Neural progenitor cell (in vitro differentiated cells): ENCODE data around the gene PRKD3. TPM values are rescaled to one million over a fixed set of nuclear protein-coding genes. Genes with fewer than 3 reads are reported as not detected.

Source experiments
- DNase-seq: peaks from one replicate; pipeline ENCODE4 v3.0.0-alpha.2; 2016; ENCODE audit warnings: low spot score
- H2AFZ ChIP-seq: fragments of 200-600 bp; sonication (generic); replicated peaks from 2 replicates; pipeline ENCODE4 v1.6.1; 2016; ENCODE audit warnings: antibody characterized with exemption
- H3F3A ChIP-seq: fragments of 200-600 bp; sonication (generic); 2 replicates; pipeline ENCODE4 v1.6.1; 2016; ENCODE audit warnings: antibody characterized with exemption, low read depth
- H3K27ac ChIP-seq: fragments of 200-600 bp; sonication (generic); 2 replicates; pipeline ENCODE4 v1.5.1; 2016; ENCODE audit warnings: mild to moderate bottlenecking
- H3K27me3 ChIP-seq: fragments of 200-600 bp; sonication (generic); 2 replicates; pipeline ENCODE4 v1.6.1; 2016; ENCODE audit warnings: mild to moderate bottlenecking, moderate library complexity
- H3K36me3 ChIP-seq: fragments of 200-600 bp; sonication (generic); 2 replicates; pipeline ENCODE4 v1.5.1; 2016
- H3K4me1 ChIP-seq: fragments of 200-600 bp; sonication (generic); 2 replicates; pipeline ENCODE4 v1.6.1; 2016; ENCODE audit warnings: mixed run types
- H3K4me2 ChIP-seq: fragments of 200-600 bp; sonication (generic); 2 replicates; pipeline ENCODE4 v1.6.1; 2016
- H3K4me3 ChIP-seq: fragments of 200-600 bp; sonication (generic); 2 replicates; pipeline ENCODE4 v1.5.1; 2016
- H3K79me2 ChIP-seq: fragments of 200-600 bp; sonication (generic); 2 replicates; pipeline ENCODE4 v1.6.1; 2016; ENCODE audit warnings: low read depth
- H3K9ac ChIP-seq: fragments of 200-600 bp; sonication (generic); 2 replicates; pipeline ENCODE4 v1.6.1; 2016
- H3K9me3 ChIP-seq: fragments of 200-600 bp; sonication (generic); 2 replicates; pipeline ENCODE4 v1.5.1; 2016; ENCODE audit warnings: low read depth
- H4K20me1 ChIP-seq: fragments of 200-600 bp; sonication (generic); 2 replicates; pipeline ENCODE4 v1.6.1; 2016; ENCODE audit warnings: low read depth
- H3K27ac Mint-ChIP-seq: 3 replicates; pipeline ENCODE4 v1.8.0; 2021; ENCODE audit warnings: mixed read lengths
- H3K27me3 Mint-ChIP-seq: 2 replicates; pipeline ENCODE4 v1.8.0; 2022; ENCODE audit warnings: low read depth, mild to moderate bottlenecking, inconsistent platforms, moderate library complexity, mixed read lengths; ENCODE audit not compliant: insufficient read depth
- H3K36me3 Mint-ChIP-seq: 3 replicates; pipeline ENCODE4 v1.8.0; 2021; ENCODE audit warnings: mixed read lengths
- H3K4me1 Mint-ChIP-seq: 3 replicates; pipeline ENCODE4 v1.8.0; 2021; ENCODE audit warnings: mixed read lengths
- H3K4me3 Mint-ChIP-seq: 3 replicates; pipeline ENCODE4 v1.8.0; 2021; ENCODE audit warnings: mild to moderate bottlenecking, moderate library complexity, mixed read lengths
- H3K9me3 Mint-ChIP-seq: 3 replicates; pipeline ENCODE4 v1.8.0; 2020; ENCODE audit warnings: mixed read lengths
- CTCF ChIP-seq: fragments of 200-600 bp; sonication (generic); IDR thresholded peaks from 2 replicates; pipeline ENCODE4 v1.5.1; 2017; ENCODE audit warnings: antibody characterized with exemption, mild to moderate bottlenecking
- EZH2 ChIP-seq: fragments of 200-600 bp; sonication (generic); IDR thresholded peaks from 2 replicates; pipeline ENCODE4 v1.6.1; 2017; ENCODE audit warnings: antibody characterized with exemption, mild to moderate bottlenecking, moderate library complexity
- EZH2phosphoT487 ChIP-seq: fragments of 200-600 bp; sonication (generic); IDR thresholded peaks from 2 replicates; pipeline ENCODE4 v1.6.1; 2017; ENCODE audit warnings: antibody characterized with exemption
- total RNA-seq: library from RNA; depleted of rRNA; stranded (reverse); fragments of >200 nt; gene quantifications from 2 replicates; pipeline ENCODE4 v1.2.3, GENCODE V29; 2015; ENCODE audit warnings: low replicate concordance

Gene PRKD3
- total RNA-seq, 1 donor from 2014 or later = 95.9 TPM

DNA sequence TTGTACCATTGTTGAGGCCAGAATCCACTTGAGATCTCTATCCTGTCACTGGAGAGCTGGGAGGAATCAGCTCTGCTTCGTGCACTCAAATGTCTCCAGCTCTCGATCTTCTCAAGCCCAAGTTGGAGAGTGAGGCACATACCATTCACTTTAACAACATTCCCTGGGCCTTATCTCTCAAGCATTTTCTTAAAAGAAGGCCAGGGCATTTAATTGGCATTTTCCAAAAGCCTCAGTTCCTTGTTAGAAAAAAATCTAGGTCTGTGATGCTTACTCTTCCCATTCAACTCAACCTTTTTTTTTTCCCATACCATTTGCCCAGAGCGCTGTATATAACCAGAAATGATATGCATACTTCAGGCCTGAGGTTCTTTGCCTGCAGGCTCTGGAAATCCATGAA is 29.9 kb upstream of the PRKD3 start:
- H3K27me3 Mint-ChIP-seq = peaks cover 2% of the 10 kb centered on the region
- peaks cover 13% of the 10 kb centered on the region for H3F3A ChIP-seq
- H3K4me2 ChIP-seq = no peak overlapping the region
- H2AFZ ChIP-seq = no peak overlapping the region
- H3K27ac Mint-ChIP-seq = no peak overlapping the region
- peaks cover 20% of the 10 kb centered on the region for H3K4me1 ChIP-seq
- H3K9me3 ChIP-seq = no peaks in the 10 kb centered on the region
- TF ChIP-seq EZH2phosphoT487 (no peak), CTCF (no peak), EZH2 (no peak)
- no peaks in the 10 kb centered on the region for H3K79me2 ChIP-seq
- no peak overlapping the region for H3K9ac ChIP-seq
- H3K4me3 ChIP-seq = no peak overlapping the region
- peaks cover 2% of the 10 kb centered on the region for H3K9me3 Mint-ChIP-seq
- DNase-seq = no peak
- peaks cover 5% of the 10 kb centered on the region for H3K4me1 Mint-ChIP-seq
- H3K27me3 ChIP-seq = no peaks in the 10 kb centered on the region
- no peak overlapping the region for H3K27ac ChIP-seq
- H3K36me3 ChIP-seq = no peaks in the 10 kb centered on the region
- H3K36me3 Mint-ChIP-seq = no peaks in the 10 kb centered on the region
- H4K20me1 ChIP-seq = no peaks in the 10 kb centered on the region
- no peak overlapping the region for H3K4me3 Mint-ChIP-seq

DNA sequence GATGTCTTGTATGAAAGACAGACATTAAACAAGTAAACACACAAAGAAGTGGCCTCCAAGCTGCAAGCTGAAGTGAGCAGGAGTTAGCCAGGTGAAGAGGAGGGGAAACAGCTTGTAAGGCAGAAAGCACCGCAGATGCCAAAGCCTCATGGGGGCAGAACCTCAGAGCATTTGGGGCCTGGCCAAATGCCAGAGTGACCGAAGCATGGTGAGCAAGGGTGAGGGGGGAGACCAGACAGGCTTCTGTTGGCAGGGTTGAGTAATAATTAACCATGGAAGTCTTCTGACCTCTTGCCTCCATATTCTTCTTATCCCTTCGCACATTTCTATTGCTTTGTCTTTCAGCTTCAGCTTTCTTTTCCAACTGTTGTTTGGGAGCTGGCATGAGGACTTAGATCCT is 25.4 kb upstream of the PRKD3 start:
- H3K4me1 Mint-ChIP-seq = peaks cover 18% of the 10 kb centered on the region
- Histone ChIP-seq H3K27ac (peak overlapping the region; percentile 34), H3K9ac (no peak overlapping the region), H3K4me3 (no peak overlapping the region), H3K4me2 (peak overlapping the region; percentile 67), H3K79me2 (no peaks in the 10 kb centered on the region), H3K4me1 (peaks cover 37% of the 10 kb centered on the region), H3K9me3 (no peaks in the 10 kb centered on the region), H3F3A (peaks cover 35% of the 10 kb centered on the region), H3K36me3 (no peaks in the 10 kb centered on the region), H2AFZ (peak overlapping the region; percentile 50), H3K27me3 (no peaks in the 10 kb centered on the region), H4K20me1 (no peaks in the 10 kb centered on the region)
- no peak overlapping the region for H3K4me3 Mint-ChIP-seq
- DNase-seq = no peak
- no peaks in the 10 kb centered on the region for H3K36me3 Mint-ChIP-seq
- peaks cover 2% of the 10 kb centered on the region for H3K9me3 Mint-ChIP-seq
- peaks cover 2% of the 10 kb centered on the region for H3K27me3 Mint-ChIP-seq
- no peak for TF ChIP-seq EZH2
- TF ChIP-seq EZH2phosphoT487 = no peak
- TF ChIP-seq CTCF = no peak
- H3K27ac Mint-ChIP-seq = peak overlapping the region; percentile 53

GRCh38 chr2:37349231-37349860 is 24.7 kb upstream of the PRKD3 start:
- H3K36me3 Mint-ChIP-seq = no peaks in the 10 kb centered on the region
- no peak overlapping the region for H2AFZ ChIP-seq
- H3K27me3 Mint-ChIP-seq = peaks cover 2% of the 10 kb centered on the region
- H3K36me3 ChIP-seq = no peaks in the 10 kb centered on the region
- peak overlapping the region; percentile 15 for H3K4me3 ChIP-seq
- peak overlapping the region; percentile 59 for H3K27ac ChIP-seq
- peak; percentile 21 for DNase-seq
- H3F3A ChIP-seq = peaks cover 35% of the 10 kb centered on the region
- no peak overlapping the region for H3K4me3 Mint-ChIP-seq
- no peaks in the 10 kb centered on the region for H3K79me2 ChIP-seq
- no peaks in the 10 kb centered on the region for H4K20me1 ChIP-seq
- H3K9me3 Mint-ChIP-seq = peaks cover under 1% of the 10 kb centered on the region
- peaks cover 18% of the 10 kb centered on the region for H3K4me1 Mint-ChIP-seq
- no peak overlapping the region for H3K9ac ChIP-seq
- H3K9me3 ChIP-seq = no peaks in the 10 kb centered on the region
- no peaks in the 10 kb centered on the region for H3K27me3 ChIP-seq
- TF ChIP-seq CTCF = no peak
- no peak for TF ChIP-seq EZH2
- TF ChIP-seq EZH2phosphoT487 = no peak
- peak overlapping the region; percentile 67 for H3K4me2 ChIP-seq
- peaks cover 37% of the 10 kb centered on the region for H3K4me1 ChIP-seq
- H3K27ac Mint-ChIP-seq = no peak overlapping the region
